Karpas-422 (cell line): ENCODE results near the gene SLC35A5. TPM values are rescaled to one million over a fixed set of nuclear protein-coding genes. Genes with fewer than 3 reads are reported as not detected.

Experiments
- DNase-seq: peaks from one replicate; pipeline ENCODE4 v3.0.0-alpha.2; 2015
- H2AFZ ChIP-seq: fragments of 200-600 bp; sonication (generic); 2 replicates; pipeline ENCODE4 v1.6.1; 2014; ENCODE audit warnings: antibody characterized with exemption, low read length, mixed read lengths
- H3K27ac ChIP-seq: fragments of 200-600 bp; sonication (generic); 2 replicates; pipeline ENCODE4 v1.5.1; 2014; ENCODE audit warnings: mild to moderate bottlenecking, low read length, moderate library complexity
- H3K27me3 ChIP-seq: fragments of 200-600 bp; sonication (generic); 2 replicates; pipeline ENCODE4 v1.6.1; 2014; ENCODE audit warnings: low read length, mixed read lengths
- H3K36me3 ChIP-seq: fragments of 200-600 bp; sonication (generic); 2 replicates; pipeline ENCODE4 v1.6.1; 2014; ENCODE audit warnings: low read length, mixed read lengths; ENCODE audit not compliant: insufficient read depth
- H3K4me1 ChIP-seq: fragments of 200-600 bp; sonication (generic); 2 replicates; pipeline ENCODE4 v1.6.1; 2014; ENCODE audit warnings: mild to moderate bottlenecking, low read length, mixed read lengths
- H3K4me2 ChIP-seq: fragments of 200-600 bp; sonication (generic); 2 replicates; pipeline ENCODE4 v1.6.1; 2014; ENCODE audit warnings: low read length, low read depth, mild to moderate bottlenecking; ENCODE audit not compliant: poor library complexity, severe bottlenecking
- H3K4me3 ChIP-seq: fragments of 200-600 bp; sonication (generic); 2 replicates; pipeline ENCODE4 v1.5.1; 2014; ENCODE audit warnings: mild to moderate bottlenecking, antibody characterized with exemption, low read length, mixed read lengths
- H3K79me2 ChIP-seq: fragments of 200-600 bp; sonication (generic); 2 replicates; pipeline ENCODE4 v1.6.1; 2014; ENCODE audit warnings: mild to moderate bottlenecking, low read length, mixed read lengths
- H3K9ac ChIP-seq: fragments of 200-600 bp; sonication (generic); 2 replicates; pipeline ENCODE4 v1.6.0; 2014; ENCODE audit warnings: low read length
- H3K9me2 ChIP-seq: fragments of 200-600 bp; sonication (generic), shearing (Covaris generic); replicated peaks from 2 replicates; pipeline ENCODE4 v1.6.0; 2014; ENCODE audit warnings: mild to moderate bottlenecking, low read length, moderate library complexity; ENCODE audit not compliant: insufficient read depth
- H3K9me3 ChIP-seq: fragments of 300-700, 200-600 bp; sonication (generic); 2 replicates; pipeline ENCODE4 v1.6.1; 2014; ENCODE audit warnings: low read length, mixed read lengths
- H4K20me1 ChIP-seq: fragments of 200-600 bp; sonication (generic); 2 replicates; pipeline ENCODE4 v1.6.1; 2014; ENCODE audit warnings: mild to moderate bottlenecking, antibody characterized with exemption, low read length, low read depth; ENCODE audit not compliant: insufficient read depth
- total RNA-seq: library from RNA; depleted of rRNA; stranded (reverse); fragments of >200 nt; shearing (Covaris generic); gene quantifications from 2 replicates; pipeline ENCODE4 v1.2.3, GENCODE V29; 2014; ENCODE audit warnings: low replicate concordance

SLC35A5 gene
- total RNA-seq, 1 experiment from 2014 or later = 87.4 TPM

GRCh38 chr3:112579697-112580096 is 17.9 kb downstream of the SLC35A5 start:
- Histone ChIP-seq H2AFZ (no peak overlapping the region), H3K79me2 (peaks cover 3% of the 10 kb centered on the region; the same call in 1 of the 2 replicates), H3K4me1 (peaks cover 16% of the 10 kb centered on the region), H3K4me2 (no peak overlapping the region), H3K9me2 (no peaks in the 10 kb centered on the region), H3K9me3 (no peaks in the 10 kb centered on the region), H3K27ac (peak overlapping the region; percentile 44), H4K20me1 (no peaks in the 10 kb centered on the region), H3K9ac (no peak overlapping the region), H3K27me3 (no peaks in the 10 kb centered on the region), H3K4me3 (no peak overlapping the region), H3K36me3 (peaks cover 30% of the 10 kb centered on the region; the same call in 1 of the 2 replicates)
- no peak for DNase-seq

GRCh38 chr3:112582244-112582874 is 20.5 kb downstream of the SLC35A5 start:
- Histone ChIP-seq H3K9me2 (no peaks in the 10 kb centered on the region), H3K4me3 (no peak overlapping the region), H3K79me2 (peaks cover 3% of the 10 kb centered on the region; the same call in 1 of the 2 replicates), H3K9me3 (no peaks in the 10 kb centered on the region), H3K27ac (no peak overlapping the region), H3K4me1 (peaks cover 16% of the 10 kb centered on the region), H2AFZ (no peak overlapping the region), H3K4me2 (no peak overlapping the region), H4K20me1 (no peaks in the 10 kb centered on the region), H3K36me3 (peaks cover 28% of the 10 kb centered on the region; the same call in 1 of the 2 replicates), H3K27me3 (no peaks in the 10 kb centered on the region), H3K9ac (no peak overlapping the region)
- peak; percentile 71 for DNase-seq

- Histone ChIP-seq H3K4me3 (no peak overlapping the region), H3K9me3 (no peaks in the 10 kb centered on the region), H3K79me2 (peaks cover 2% of the 10 kb centered on the region; the same call in 1 of the 2 replicates), H4K20me1 (no peaks in the 10 kb centered on the region), H3K9ac (no peak overlapping the region), H3K27ac (no peak overlapping the region), H3K36me3 (peaks cover 28% of the 10 kb centered on the region; the same call in 1 of the 2 replicates), H3K4me1 (peaks cover 15% of the 10 kb centered on the region), H3K9me2 (no peaks in the 10 kb centered on the region), H3K4me2 (no peak overlapping the region), H2AFZ (no peak overlapping the region), H3K27me3 (no peaks in the 10 kb centered on the region)
- no peak for DNase-seq
Observed at GRCh38 chr3:112583105-112583504, 21.3 kb downstream of the SLC35A5 start.

- H3K27me3 ChIP-seq = no peaks in the 10 kb centered on the region
- H2AFZ ChIP-seq = no peak overlapping the region
- H3K36me3 ChIP-seq = peaks cover 22% of the 10 kb centered on the region; the same call in 1 of the 2 replicates
- no peak overlapping the region for H3K4me3 ChIP-seq
- no peaks in the 10 kb centered on the region for H3K9me2 ChIP-seq
- H3K79me2 ChIP-seq = no peaks in the 10 kb centered on the region
- no peaks in the 10 kb centered on the region for H4K20me1 ChIP-seq
- DNase-seq = no peak
- no peak overlapping the region for H3K4me2 ChIP-seq
- H3K9ac ChIP-seq = no peak overlapping the region
- no peaks in the 10 kb centered on the region for H3K9me3 ChIP-seq
- no peaks in the 10 kb centered on the region for H3K4me1 ChIP-seq
- H3K27ac ChIP-seq = no peak overlapping the region
Observed at GRCh38 chr3:112585782-112586181, 23.9 kb downstream of the SLC35A5 start.

GRCh38 chr3:112587336-112587735 is 25.5 kb downstream of the SLC35A5 start:
- H3K4me1 ChIP-seq = no peaks in the 10 kb centered on the region
- no peaks in the 10 kb centered on the region for H4K20me1 ChIP-seq
- no peak overlapping the region for H3K4me3 ChIP-seq
- H2AFZ ChIP-seq = no peak overlapping the region
- H3K27ac ChIP-seq = no peak overlapping the region
- DNase-seq = no peak
- no peaks in the 10 kb centered on the region for H3K9me2 ChIP-seq
- no peak overlapping the region for H3K9ac ChIP-seq
- no peak overlapping the region for H3K4me2 ChIP-seq
- peaks cover 29% of the 10 kb centered on the region; the same call in 1 of the 2 replicates for H3K36me3 ChIP-seq
- H3K27me3 ChIP-seq = no peaks in the 10 kb centered on the region
- no peaks in the 10 kb centered on the region for H3K9me3 ChIP-seq
- no peaks in the 10 kb centered on the region for H3K79me2 ChIP-seq

- Histone ChIP-seq H3K9me2 (no peaks in the 10 kb centered on the region), H3K4me2 (no peak overlapping the region), H3K4me3 (no peak overlapping the region), H3K27ac (no peak overlapping the region), H3K27me3 (no peaks in the 10 kb centered on the region), H3K36me3 (peaks cover 25% of the 10 kb centered on the region), H3K79me2 (no peaks in the 10 kb centered on the region), H3K4me1 (no peaks in the 10 kb centered on the region), H3K9me3 (no peaks in the 10 kb centered on the region; the same call in 1 of the 2 replicates), H3K9ac (no peak overlapping the region), H4K20me1 (no peaks in the 10 kb centered on the region), H2AFZ (no peak overlapping the region)
- no peak for DNase-seq
Observed at GRCh38 chr3:112593258-112593657, 31.4 kb downstream of the SLC35A5 start.

GRCh38 chr3:112594856-112595255 is 33.0 kb downstream of the SLC35A5 start:
- H3K36me3 ChIP-seq = peaks cover 25% of the 10 kb centered on the region
- H3K27ac ChIP-seq = no peak overlapping the region
- H3K9me2 ChIP-seq = no peaks in the 10 kb centered on the region
- no peaks in the 10 kb centered on the region for H4K20me1 ChIP-seq
- no peak for DNase-seq
- H3K79me2 ChIP-seq = no peaks in the 10 kb centered on the region
- no peak overlapping the region for H3K4me3 ChIP-seq
- H3K27me3 ChIP-seq = no peaks in the 10 kb centered on the region
- no peak overlapping the region for H3K4me2 ChIP-seq
- no peaks in the 10 kb centered on the region; the same call in 1 of the 2 replicates for H3K9me3 ChIP-seq
- H3K9ac ChIP-seq = no peak overlapping the region
- H2AFZ ChIP-seq = no peak overlapping the region
- no peaks in the 10 kb centered on the region for H3K4me1 ChIP-seq

- Histone ChIP-seq H3K27me3 (no peaks in the 10 kb centered on the region), H3K79me2 (no peaks in the 10 kb centered on the region), H2AFZ (no peak overlapping the region), H4K20me1 (no peaks in the 10 kb centered on the region), H3K36me3 (peaks cover 11% of the 10 kb centered on the region), H3K9me2 (no peaks in the 10 kb centered on the region), H3K4me2 (no peak overlapping the region), H3K4me1 (no peaks in the 10 kb centered on the region), H3K4me3 (no peak overlapping the region), H3K9me3 (no peaks in the 10 kb centered on the region; the same call in 1 of the 2 replicates), H3K27ac (no peak overlapping the region), H3K9ac (no peak overlapping the region)
- DNase-seq = no peak
Observed at GRCh38 chr3:112597945-112598344, 36.1 kb downstream of the SLC35A5 start.
